ENCODE data around the gene RAB6A. TPM values are rescaled to one million over a fixed set of nuclear protein-coding genes. Genes with fewer than 3 reads are reported as not detected.
"Not testable (repeated sequence)": the region's sequence is repeated elsewhere in the genome, so short reads cannot be mapped to it uniquely, and the experiment has no call there.

The RAB6A gene
- total RNA-seq, 6 experiments from 2014 or later, result 59.3 to 163 (median 81.7) TPM

GRCh38 chr11:73779084-73779902, 18.4 kb upstream of the RAB6A start:
- 0% methylated on average over 18 of the region's 30 CpGs for WGBS (ENCODE audit: insufficient coverage, low coverage, low lambda C conversion rate, missing lambda C conversion rate)
- peaks cover 0 to 11% (median 7%) of the 10 kb centered on the region in 4 donors for H3K4me1 ChIP-seq
- DNase-seq, result peak; percentile 99 to 100 (median 100)
- no peaks in the 10 kb centered on the region for H3K9me3 ChIP-seq
- H3K27me3 ChIP-seq, result no peaks in the 10 kb centered on the region
- intact Hi-C loops (cut with DNase I), result no loop called here
- TF ChIP-seq POLR2A (IDR thresholded peaks at IDR 0.05) (peak; percentile 71), CTCF (IDR thresholded peaks at IDR 0.05) (no peak)
- peak overlapping the region; percentile 83 to 91 (median 86) for H3K27ac ChIP-seq
- ATAC-seq, result peak; percentile 97 to 99 (median 98)
- peak overlapping the region; percentile 28 to 57 (median 50) for H3K4me3 ChIP-seq
- H3K36me3 ChIP-seq, result no peaks in the 10 kb centered on the region

- H3K36me3 ChIP-seq; H3K4me3 ChIP-seq; ATAC-seq; H3K4me1 ChIP-seq; intact Hi-C loops (cut with DNase I); H3K27me3 ChIP-seq; DNase-seq; H3K9me3 ChIP-seq; H3K27ac ChIP-seq: not testable (repeated sequence)
- 100% methylated on average over 6 of the region's 7 CpGs for WGBS (ENCODE audit: insufficient coverage, low coverage, low lambda C conversion rate, missing lambda C conversion rate)
Measured at GRCh38 chr11:73770811-73771210, 9.9 kb upstream of the RAB6A start.

- ATAC-seq (no peak), DNase-seq (no peak)
- no peaks in the 10 kb centered on the region for H3K9me3 ChIP-seq
- intact Hi-C loops (cut with DNase I), result no loop called here
- WGBS (ENCODE audit: insufficient coverage, low coverage, low lambda C conversion rate, missing lambda C conversion rate), result 40% methylated on average over 1 of the region's 1 CpG
- no peaks in the 10 kb centered on the region for H3K4me1 ChIP-seq
- no peak overlapping the region for H3K4me3 ChIP-seq
- no peaks in the 10 kb centered on the region for H3K27me3 ChIP-seq
- TF ChIP-seq CTCF (IDR thresholded peaks at IDR 0.05) (no peak), POLR2A (IDR thresholded peaks at IDR 0.05) (no peak)
- H3K36me3 ChIP-seq, result no peaks in the 10 kb centered on the region
- no peak overlapping the region for H3K27ac ChIP-seq
Measured at GRCh38 chr11:73766763-73767162, 5.9 kb upstream of the RAB6A start.

GRCh38 chr11:73762732-73763131, 1.9 kb upstream of the RAB6A start:
- intact Hi-C loops (cut with DNase I), result no loop called here
- Histone ChIP-seq H3K4me1 (peaks cover 0 to 18% (median 7%) of the 10 kb centered on the region in 4 donors), H3K9me3 (no peaks in the 10 kb centered on the region), H3K36me3 (no peaks in the 10 kb centered on the region), H3K27me3 (no peaks in the 10 kb centered on the region), H3K4me3 (no peak overlapping the region), H3K27ac (no peak overlapping the region)
- ATAC-seq (no peak), DNase-seq (no peak)
- no peak for TF ChIP-seq POLR2A (IDR thresholded peaks at IDR 0.05)
- TF ChIP-seq CTCF (IDR thresholded peaks at IDR 0.05), result no peak

DNA sequence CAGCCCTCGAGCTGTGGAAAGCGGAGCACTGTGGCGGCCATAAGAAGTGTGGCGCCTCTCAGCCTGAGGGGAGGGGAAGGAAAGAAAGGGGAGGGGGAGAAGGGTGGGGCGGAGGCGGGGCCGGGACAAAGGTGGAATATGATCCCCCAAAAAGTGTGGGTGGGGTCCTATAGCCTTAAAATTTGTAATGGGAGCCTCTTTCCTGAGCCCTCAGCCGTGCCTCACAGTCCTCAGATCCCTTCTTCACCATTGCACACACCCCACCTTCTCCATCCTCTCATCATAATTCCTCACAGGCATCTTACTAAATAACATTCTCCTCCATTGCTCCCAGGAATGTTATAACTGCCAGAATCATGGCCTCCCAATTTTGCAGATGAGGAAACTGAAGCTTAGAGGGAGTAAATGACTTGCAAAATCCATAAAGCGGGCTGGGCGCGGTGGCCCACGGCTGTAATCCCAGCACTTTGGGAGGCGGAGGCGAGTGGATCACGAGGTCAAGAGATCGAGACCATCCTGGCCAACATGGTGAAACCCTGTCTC, 600 bp upstream of the RAB6A start:
- ATAC-seq (peak in 3 of 4 donors; percentile 9 to 31 (median 14)), DNase-seq (peak in 1 of 3 donors; percentile 32)
- intact Hi-C loops (cut with DNase I), result no loop called here
- Histone ChIP-seq H3K4me3 (peak overlapping the region; percentile 24 to 47 (median 40)), H3K27me3 (no peaks in the 10 kb centered on the region), H3K4me1 (peaks cover 0 to 28% (median 7%) of the 10 kb centered on the region in 4 donors), H3K9me3 (no peaks in the 10 kb centered on the region), H3K27ac (peak overlapping the region; percentile 68 to 75 (median 71)), H3K36me3 (no peaks in the 10 kb centered on the region)
- WGBS (ENCODE audit: insufficient coverage, low coverage, low lambda C conversion rate, missing lambda C conversion rate), result 42% methylated on average over 14 of the region's 16 CpGs
- TF ChIP-seq POLR2A (IDR thresholded peaks at IDR 0.05) (no peak), CTCF (IDR thresholded peaks at IDR 0.05) (no peak)
